Hepatic stellate cell (primary cell): ENCODE results near the gene PDIA5.
A peak's percentile ranks its signal among the peaks of the same experiment; 100 is the strongest.

Source experiments
- DNase-seq: peaks from one replicate; pipeline ENCODE4 v3.0.0; 2011; ENCODE audit warnings: low spot score

Gene PDIA5

DNA sequence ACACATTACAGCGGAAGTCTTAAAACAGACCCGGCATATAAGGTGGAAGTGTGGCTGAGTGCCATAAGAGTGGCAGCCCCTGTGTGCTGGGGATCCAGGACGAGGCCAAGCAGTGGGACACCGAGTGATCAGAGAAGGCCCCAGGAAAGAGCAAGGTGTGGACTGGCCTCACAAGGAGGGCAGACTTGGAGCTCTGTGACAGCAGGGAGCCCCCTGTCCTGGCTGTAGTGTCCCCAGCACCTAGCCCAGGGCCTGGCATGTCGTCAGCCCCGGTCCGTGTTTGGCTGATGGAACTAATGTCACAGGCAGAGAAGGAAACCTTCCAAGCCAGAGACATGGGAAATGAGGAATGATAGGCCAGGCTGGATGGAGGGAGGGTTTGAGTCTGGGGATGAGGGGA is 4.8 kb downstream of the PDIA5 start:
- DNase-seq, result no peak

DNA sequence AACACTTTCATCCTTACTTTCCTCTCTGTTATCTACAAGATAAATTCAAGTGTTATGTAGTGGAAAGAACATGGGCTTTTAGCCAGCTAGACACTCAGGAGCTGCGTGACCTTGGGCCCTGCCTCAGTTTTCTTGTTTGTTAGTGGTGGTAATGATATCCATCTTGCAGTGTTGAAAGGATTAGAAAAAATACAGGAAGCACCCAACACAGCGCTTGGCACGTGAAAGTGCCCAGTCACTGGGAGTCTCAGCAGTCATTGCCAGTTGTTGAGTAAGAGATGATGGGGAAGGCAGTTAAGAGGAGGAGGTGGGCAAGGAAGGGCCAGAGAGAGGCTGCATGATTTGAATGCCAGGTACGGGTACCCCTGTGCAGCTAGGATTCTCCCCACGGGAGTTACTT is 5.3 kb downstream of the PDIA5 start:
- DNase-seq, result no peak

DNA sequence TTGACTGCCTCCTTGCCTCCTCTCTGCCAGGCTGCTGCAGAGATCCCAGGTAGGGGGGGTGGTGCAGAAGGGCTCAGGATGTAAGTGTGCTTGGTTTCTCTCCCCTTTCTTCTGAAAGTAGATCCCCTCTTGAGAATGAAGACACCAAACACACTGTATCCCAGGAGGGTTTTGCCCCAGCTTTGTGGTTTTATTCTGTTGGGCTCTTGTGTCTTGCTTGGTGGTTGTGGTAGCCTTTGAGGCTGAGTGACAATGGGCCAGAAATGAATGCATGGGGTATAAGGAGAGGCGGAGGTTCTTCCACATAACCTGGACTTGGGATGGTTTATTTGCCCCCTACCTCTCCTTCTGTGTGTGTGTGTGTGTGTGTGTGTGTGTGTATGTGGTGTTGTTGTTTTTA is 5.7 kb downstream of the PDIA5 start:
- no peak for DNase-seq

DNA sequence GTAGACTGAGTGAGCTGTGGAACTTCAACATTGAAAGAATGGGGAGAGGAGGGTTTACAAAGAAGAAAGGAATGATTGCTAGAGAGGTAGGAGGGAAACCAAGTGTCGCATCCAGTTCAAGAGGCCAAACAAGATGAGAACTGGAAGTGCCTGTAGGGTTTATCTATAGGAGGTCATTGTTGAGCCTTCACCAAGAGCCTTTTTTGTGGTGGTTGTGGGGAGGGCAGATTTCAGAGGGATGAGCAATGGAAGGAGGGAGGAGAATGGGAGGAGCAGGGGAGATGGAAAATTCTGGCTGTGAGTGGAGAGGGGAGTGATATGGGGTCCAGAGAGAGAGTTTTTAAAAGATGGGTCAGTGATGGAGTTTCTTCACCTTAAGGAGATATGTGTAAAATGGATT is 8.5 kb downstream of the PDIA5 start:
- DNase-seq, result no peak

DNA sequence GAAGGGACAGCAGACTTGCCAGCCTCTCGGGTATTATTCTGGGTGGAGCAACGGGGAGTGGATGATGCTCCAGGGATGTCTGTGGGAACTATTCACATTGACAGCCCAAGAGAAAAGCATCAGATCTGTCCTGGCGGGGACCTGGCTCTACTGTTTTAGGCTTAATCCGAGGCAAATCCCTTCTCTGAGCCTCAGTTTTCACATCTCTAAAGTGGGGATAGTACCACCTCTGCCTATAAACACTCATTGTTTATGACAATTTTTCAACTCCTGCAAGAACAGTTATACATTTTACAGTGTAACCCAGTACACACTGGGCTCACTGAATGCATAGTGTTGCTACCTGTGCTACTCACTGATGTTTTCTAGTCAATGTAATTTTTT is 9.3 kb downstream of the PDIA5 start:
- DNase-seq, result no peak

DNA sequence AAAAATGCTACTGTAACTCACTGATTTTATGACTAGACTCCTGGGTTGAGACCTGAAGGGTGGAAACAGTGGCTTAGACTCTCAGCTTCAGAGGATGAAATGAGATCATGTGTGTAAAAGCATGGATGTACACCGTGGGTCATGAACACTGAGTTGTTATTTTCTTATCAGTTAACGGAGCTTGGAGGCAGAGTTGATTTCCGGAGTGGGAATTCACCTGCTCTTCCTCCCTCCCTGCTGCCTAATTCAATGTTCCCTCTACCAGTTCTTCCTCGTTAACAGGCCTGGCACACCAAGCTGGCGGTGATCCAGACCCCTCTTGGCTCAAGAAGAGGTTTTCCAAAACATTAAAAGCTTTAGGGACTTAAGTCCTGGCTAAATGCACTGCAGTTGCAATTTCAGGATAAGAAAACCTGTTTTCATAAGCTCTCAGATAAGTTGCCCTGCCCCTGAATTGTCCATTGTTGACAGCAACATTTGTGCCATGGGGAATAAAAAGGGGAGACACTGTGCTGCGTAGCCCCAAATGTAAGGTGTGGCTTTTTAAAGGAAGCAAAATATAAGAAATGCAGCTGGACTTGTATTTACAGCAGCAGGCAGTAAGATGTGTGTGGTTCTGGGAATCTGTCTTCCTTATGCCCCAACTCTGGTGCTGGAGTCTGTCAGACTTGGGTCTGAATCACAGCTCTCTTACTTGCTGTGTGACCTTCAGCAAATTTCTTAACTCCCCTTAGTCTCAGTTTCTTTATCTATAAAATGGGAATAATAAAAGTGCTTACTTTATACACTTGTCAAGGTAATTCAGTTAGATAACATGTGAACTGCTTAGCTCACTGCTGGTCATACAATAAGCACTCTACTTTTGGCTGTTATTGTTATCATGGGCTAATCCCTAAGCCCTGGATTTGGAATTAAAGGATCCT is 9.9 kb downstream of the PDIA5 start:
- DNase-seq, result no peak

DNA sequence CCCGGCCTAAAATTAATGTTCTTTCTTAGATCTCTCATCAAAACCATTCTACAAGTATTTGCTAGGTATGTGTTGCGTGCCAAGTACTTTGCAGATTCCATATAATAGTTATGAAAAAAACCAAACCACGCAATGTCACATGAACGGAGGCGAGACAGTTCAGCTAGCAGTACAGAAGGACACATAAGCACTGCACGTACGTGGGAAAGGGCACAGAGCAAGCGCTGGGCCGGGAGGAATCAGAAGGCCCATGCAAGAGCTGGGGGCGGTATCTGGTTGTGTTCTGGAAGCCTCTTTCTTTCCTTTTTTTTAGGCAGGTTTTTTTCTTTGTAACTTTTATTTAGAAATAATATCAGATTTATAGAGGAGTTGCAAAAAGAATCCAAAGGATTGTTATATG is 11.3 kb downstream of the PDIA5 start:
- no peak for DNase-seq

DNA sequence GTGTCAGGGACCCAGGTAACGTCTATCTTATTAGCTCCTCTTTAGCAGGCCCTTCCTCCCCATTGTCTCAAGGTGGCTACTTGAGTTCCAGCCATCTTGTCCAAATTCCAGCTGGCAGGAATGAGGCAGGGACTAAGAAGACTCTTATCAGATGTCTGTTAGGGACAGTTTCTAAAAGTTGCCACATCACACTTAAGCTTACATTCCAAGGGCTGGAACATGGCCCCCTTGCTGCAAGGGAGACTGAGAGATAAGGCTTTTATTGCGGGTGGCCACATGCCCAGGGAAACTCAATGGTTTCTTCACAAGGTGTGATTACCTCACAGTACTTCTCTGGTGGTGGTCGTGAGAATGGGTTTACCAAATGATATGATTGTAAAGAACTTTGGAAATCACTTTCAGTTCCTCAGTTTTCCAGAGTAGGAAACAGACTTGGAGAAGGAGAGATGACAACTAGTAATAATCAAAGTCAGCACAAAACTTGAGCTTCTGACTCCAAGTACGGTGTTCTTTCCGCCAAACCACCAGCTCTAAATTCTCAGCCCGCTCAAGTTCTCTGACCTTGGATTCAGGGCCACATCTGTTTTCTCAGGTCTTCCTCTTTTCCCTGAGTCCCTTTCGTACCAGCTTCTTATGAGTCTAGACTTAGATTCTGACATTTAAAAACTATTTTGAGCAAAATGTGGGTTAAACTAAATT is 14.2 kb downstream of the PDIA5 start:
- DNase-seq, result no peak

DNA sequence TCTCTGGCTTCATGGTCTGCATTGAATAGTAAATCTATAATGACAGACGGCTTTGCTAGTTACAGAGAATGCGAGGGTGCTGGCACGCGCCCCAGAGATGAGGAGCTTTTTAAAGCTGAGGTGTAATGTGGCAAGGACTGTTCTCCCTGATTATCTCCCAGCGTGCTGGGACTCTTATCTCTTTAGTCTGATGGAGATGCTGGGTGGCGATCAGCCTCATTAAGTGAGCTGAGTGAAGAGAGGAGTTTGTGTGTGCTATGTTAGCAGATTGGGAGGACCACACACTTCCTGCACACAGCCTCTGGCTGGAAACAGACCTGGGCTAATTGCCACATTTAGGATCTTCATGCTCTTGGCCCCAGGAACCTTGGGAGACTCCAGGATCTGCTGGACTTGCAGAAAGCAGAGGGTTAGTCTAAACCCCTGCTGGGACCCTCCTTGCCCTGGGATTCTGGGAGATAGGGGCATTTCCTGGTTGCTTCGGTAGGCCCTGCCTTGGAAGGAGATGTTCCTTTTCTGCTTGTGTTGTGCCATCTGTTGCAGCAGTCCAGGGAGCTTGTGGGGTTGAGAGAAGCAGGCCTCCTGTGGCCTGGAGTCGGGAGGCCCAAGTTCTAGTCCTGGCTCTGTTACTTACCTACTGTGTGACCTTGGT is 15.0 kb downstream of the PDIA5 start:
- no peak for DNase-seq

DNA sequence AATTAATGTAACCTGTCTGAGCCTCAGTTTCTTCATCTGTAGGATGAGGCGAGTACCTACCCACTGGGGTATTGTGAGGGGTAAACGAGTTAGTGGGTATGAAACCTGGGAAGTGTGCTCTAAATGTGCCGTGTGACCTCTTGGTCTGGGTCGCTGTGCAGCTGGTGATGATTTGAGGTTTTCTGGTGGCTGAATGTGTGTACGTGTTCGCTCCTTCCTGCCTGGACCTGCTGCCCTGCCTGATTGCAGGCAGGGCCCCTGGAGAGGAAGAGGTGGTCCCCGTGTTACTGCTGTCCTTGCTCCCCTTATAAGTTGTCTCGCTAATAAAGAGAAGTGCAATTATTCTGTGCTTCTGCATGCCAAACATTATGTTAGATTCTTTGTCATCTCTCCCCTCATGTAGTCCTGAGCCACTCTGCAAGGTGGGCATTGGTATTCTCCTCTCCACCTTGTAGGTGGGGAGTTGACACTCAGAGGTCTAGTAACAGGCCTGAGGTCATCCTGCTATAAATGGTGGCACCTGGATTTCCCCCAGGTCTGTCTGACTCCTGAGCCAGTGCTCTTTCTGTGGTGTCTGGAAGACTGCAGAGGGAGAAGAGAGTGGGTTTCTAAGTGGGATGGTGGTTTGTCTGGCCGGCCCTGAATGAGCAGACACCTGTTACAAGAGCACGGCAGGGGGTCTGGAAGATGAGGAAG is 15.7 kb downstream of the PDIA5 start:
- DNase-seq, result no peak

DNA sequence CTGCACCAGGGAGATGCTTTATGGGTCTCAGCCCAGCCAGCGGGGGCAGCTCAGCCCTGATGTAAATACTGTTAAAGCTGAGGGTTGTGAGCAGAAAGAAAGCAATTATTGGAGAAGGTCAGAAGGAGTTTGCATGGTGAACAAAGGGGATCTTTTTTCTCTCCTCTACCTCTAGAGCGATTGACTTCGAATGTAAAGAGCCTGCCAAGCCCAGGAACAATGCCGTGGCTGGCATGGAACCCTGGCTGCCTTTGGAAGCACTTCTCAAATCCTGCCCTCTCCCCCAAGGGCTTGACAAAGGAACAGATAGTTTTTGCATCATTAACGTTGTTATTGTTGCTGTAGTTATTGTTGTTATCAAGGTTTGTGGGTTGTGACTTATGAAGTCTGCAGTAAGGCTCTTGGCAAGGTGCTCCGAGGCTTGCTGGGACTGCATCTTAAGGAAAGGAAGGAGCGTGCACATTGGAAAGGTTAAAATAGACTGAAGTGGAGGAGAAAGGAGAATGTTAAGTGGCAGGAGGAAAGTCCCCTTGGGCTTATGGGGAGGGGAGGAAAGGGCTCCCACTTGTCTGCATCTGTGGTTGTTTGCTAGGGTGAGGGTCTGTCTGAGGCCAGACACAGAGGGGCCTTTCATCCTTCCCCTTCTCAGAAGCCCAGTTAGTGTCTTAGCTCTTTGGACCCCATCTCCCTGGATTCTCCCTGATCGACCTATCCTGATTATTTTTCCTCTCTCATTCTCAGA is 16.7 kb downstream of the PDIA5 start:
- DNase-seq, result no peak

DNA sequence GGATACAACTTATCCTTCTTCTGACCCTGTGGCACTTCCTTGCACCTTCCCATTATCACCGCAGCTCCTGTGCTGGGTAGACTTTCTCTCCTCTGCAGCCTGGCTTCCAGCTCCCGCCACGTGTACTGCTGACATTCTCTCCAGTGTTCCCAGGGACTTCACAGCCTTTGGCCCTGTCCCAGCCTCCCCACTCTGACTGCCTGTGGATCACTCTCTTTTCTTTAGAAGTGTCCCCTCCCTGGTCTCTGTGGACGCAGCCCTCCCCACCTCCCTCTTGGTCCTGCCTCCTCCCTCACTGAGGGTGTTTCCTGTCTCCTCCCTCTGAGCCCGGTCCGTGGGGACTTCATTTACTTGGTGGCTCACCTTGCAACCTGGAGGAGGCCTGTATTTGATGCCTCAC is 17.4 kb downstream of the PDIA5 start:
- no peak for DNase-seq

DNA sequence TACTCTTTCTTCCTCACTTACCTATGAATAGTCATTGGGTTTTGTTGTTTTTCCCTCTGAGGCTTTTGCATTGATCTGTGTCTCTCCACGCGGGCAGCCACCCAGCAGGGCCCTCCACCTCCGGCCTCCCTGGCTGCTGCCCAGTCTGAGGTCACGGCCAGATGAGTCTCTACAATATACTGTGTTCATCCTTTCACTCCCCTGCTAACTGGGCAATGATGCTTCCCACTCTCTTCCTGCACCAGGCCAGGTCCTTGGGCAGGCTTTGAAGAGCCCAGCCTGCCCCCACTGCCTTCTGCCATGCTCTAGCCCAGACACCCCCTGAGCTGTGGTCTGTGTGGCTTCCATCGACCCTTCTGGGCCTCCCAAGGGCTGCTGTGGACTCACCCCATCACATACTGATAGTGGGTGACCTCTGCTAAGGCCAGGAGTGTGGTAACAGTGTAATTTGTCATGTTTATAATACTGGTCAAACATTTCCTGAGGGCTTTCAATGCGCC is 18.0 kb downstream of the PDIA5 start:
- DNase-seq, result peak; percentile 34

DNA sequence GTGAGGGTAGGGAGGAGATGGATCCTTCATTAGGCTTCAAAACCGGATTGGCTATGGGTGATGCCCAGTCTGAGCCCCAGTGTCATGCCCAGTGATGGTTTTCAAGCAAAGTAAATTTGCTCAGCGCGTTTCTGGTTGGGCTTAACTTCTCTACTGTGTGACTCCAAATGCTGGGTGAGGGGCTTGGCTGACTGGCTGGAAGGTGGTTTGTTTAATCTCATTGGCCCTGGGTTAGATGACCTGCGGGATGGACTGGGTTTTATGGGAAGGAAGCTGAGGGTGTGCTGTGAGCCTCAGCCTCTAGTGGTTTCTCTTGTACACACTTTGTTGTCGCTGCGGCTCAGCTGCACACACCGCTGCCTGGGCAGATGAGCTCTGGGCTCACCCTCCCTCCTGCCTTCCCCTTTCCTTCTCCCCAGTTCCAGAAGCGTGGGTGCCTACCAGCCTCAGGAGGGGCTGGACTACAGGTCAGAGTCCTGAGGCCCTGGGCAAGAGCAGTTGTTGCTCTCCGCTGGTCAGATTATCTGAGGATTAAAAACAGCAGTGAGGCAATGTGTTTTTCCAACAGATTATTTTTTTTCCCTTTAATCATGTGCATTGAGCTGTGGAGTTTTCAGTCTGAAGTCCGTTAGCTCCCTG is 18.6 kb downstream of the PDIA5 start:
- DNase-seq, result no peak

DNA sequence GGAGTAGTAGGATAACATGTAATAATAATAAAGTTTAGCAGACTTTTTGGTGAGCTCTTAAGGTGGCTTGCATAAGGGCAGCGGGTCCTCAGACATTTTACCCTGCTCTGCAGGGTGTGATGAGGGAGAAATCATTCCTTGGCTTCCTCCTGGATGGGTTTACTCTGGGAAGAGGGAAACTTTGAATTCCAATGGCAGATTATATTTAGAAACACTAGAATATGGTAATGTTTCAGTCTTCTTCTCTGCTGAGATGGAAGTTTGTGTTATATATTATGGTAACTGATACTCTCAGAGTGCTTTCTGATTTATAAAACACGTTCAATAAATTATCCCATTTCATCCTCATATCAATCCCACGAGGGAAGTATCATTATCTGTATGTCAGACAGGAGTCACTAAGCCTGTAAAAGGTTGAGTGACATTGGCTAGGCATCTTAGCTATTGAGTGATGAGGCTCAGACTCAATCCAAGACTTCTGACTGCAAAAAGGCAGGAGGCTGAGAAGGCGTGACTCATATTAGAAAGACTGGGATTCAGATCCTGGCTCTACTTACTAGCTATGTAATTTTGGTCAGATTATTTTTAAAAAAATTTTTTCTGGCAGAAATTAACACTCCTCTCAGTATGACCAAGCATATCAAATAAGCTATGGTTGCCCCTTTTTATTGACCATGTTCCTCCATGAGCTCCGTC is 19.3 kb downstream of the PDIA5 start:
- DNase-seq, result no peak

DNA sequence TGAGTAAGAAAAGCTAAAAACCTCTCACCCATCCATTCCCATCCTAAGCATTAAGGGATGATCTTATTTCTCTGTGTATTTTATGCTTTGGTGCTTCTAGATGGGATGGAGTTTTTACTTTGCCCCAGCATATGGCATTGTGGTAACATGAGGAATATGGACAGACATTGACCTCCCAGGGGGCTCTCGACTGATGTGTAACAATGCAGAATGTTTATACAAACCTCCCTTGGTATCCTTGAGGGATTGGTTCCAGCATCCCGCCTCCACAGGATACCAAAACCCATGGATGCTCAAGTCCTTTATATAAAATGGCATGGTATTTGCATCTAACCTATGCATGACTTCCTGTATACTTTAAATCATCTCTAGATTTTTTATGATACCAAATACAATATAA is 21.6 kb downstream of the PDIA5 start:
- no peak for DNase-seq

DNA sequence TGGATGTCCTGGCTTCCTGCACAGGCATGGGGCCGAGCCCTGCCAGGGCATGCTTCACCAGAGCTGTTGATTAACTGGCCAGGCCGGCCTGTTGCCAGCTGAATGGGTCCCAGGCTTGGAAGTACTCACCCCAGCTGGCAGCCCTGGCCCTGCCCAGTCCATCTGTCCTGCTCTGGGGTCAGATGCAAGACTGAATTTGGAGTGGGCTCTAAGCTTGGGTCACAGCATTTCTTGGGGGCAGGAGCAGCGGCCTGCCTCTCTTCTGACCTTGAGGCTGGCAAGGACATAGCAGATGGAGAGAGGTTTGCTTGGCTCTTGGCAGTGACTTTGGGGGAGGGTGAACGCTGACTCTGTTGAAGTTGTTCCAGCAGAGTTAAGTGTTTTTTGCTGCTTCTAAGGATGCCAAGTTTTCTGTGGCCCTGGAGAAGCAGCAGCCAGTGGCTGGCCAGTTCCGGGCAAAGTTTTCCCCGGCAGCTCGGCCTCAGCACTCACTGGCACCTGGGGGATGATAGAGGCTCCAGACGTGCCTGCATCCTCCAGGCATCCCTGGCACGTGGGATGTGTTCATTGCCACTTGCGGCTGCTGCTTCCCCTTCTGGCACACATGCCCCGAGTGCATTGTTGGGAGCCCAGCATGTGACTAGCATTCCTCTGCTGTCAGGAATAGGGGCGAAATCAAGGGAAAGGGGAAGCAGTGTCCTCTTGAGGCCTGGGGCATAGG is 22.9 kb downstream of the PDIA5 start:
- DNase-seq, result no peak

DNA sequence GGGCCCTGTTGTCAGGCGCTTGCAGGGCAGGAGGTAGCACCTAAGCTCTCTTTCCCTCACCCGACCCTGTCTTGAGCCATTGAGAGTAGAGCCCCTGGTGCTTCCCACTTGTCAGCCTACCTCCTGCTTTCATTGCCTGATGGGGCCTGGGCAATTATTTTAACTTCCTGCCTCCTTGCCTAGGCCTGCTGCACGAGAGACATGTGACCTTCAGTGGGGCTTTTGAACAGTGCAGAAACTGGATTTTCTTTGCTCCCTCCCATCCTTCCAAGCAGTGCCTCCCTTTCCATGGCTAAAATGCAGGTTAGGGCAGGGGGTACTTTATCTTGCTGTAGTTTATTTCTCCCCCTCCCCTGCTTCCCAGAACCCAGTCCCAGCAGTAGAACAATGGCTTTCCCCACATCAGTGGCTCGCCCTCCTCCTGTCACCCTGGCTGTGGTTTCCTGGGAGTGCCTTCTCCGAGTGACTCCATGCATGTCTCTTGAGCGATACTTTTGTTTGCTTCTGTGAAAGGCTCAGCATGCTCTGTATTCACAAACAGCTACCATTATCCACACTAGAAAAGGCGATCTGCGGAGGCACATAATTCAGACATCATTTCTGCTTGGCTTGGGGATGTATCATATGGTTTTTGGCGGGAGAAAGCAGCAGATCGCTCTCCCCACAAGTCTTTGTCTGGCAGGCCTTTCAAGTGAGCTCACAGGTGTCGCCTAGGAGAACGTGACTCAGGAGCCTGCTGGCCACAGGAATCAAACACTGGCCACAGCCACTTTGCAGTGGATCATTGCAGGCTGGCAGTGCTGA is 24.1 kb downstream of the PDIA5 start:
- no peak for DNase-seq

DNA sequence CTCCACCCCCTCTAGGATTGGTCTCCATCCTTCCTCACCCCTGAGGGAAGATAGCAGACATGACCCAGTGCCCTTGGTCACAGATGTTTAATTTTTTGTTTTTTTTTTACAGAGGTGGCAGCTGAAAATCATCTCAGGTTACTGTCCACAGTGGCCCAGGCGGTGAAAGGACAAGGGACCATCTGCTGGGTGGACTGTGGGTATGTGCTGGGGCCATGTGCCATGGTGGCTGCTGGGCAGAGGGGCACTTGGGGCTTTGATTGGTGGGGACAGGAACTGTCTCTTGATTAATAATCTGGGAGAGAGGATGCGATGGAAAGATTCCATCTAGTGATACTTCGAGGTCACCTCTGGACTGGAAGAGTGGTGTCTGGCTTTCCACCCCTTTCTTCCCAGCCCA is 25.4 kb downstream of the PDIA5 start:
- no peak for DNase-seq
